Stimulated activated CD8-positive, alpha-beta memory T cell treated with anti-CD3 and anti-CD28 coated beads, Interleukin-15, amount 100 ng/mL, for 4 hours (primary cell): ENCODE results near the gene ITGA6.
A peak's percentile ranks its signal among the peaks of the same experiment; 100 is the strongest.

Experiments
- DNase-seq, 2 donors: peaks; one replicate each; pipeline ENCODE4 v3.0.0-alpha.2; 2020; ENCODE audit warnings: low read depth in 2 of 2

Gene ITGA6

DNA sequence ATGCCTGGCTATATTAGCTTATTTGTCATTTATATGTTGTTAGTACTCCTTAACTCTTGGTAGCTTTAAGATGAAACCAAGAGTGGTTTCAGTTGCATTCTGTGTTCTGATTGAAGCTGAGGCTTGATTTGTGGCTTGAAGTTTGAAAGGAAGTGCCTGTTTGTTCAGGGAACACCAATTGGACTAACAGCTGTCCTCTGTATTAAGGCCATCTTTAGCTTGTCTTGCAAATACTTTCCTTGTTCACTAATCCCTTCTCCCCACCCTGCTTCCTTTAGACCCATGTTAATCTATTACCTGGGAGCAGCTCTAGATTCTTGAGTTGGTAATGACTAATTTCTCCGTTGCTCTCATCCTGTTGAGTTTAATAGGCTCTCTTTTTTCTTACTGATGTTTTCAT lies 13.4 kb downstream of the ITGA6 start:
- no peak for DNase-seq

DNA sequence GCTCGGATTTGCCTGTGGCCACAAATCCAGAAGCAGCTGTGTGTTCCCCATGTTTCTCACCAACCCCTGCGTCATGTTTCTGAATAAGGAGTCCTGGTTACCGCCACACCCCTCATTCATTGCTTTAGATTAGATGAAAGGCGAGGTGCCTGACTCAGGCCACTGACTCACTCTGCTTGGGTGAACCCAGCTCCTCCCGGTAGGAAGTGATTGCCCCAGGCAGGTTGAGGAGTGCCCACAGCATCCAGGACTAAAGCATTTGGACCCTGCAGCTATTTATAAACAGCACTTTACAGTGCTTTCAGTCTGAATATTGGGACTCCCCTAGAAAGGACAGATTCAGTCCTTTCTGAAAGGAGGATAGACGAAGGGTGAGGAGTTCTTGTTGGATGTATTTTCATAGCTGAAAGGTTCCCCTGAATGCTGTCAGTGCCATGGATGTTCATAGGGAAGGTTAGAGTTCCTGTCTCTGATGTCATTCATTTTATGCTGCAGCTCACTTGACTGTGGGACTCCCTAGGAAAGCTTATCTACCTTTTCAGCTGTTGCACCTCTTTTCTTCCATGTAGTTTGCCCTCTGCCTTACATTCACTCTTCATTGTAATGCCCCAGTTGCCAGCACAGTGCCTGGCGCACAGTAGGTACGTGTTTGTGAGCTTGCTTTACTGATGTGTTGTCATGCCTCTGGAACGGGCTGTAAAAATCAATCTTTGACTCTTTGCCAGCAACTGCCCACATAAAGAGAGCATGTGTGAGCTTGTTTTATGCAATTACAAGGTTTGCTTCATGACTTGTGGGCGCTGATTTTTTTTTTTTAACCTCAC lies 14.9 kb downstream of the ITGA6 start:
- peak in 1 of 2 donors; percentile 51 for DNase-seq

DNA sequence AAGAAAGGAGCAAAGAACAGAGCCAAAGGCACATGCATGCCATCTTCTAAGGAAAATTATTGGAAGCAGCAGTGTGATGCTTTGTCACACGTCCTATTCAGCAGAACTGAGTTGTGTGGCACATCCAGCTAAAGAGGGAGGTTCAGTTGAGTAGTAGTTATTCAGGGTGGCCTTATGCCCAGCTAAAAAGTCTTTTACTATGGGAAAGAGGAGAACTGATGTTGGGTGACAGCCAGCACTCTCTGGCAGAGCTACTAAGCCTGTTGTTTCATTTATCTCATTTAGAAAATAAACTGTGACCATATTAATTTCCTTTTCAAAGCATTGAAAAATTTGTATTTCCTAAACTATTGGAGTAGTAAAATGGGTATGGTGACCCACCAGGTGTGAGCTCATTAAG lies 18.5 kb downstream of the ITGA6 start:
- DNase-seq, result no peak

DNA sequence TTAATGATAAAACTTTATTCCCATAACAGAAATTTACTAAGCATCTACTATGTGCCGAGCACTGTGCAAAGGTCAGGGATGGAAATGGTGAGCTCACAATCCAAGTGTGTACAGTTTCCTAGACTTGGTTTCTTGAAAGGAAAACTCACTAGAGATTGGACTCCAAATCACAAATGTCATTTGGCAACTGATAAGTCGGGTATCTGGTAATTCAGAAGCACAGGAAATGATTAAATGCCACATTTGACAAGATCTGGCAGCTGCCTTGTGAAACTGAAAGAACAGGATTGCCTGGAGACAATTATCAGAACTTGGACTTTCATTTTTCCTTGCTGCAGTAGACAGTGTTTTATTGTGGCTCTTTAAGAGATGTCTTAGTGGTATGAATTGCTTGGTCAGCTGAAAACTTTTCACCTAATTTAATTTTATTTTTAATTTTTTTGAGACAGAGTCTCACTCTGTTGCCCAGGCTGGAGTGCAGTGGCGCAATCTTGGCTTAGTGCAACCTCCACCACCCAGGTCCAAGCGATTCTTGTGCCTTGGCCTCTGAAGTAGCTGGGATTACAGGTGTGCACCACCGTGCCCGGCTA lies 19.2 kb downstream of the ITGA6 start:
- no peak for DNase-seq

DNA sequence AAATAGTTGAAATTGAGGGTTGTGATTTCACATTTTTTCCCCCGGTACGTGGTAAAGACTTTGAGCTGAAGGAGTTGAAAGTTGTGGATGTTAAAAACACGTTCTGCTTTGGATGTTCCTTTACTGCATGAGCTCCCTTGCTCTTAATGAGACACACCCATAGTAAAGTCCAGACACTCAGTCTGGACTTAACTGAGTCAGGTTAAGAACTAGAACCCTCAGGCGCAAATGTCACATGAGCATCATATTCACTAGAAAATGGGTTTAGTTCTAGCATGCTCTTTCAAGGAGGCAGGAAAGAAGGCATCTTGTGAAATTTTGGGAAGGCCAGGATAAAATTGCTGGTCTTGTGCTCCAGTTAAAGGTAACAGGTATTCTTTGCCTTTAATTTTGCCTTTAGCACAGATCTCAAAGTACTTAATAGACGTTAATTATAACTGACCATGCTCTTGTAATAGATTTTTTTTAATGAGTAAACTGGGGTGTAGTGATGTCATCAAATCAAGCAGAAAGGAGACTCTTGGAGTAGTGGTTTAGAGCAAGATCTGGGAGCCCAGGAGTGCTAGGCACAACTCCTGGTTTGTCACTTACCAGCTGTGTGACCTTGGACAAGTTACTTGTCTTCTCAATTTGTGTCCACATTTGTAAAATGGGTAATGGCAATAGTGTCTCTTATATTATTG lies 20.6 kb downstream of the ITGA6 start:
- DNase-seq, result no peak

DNA sequence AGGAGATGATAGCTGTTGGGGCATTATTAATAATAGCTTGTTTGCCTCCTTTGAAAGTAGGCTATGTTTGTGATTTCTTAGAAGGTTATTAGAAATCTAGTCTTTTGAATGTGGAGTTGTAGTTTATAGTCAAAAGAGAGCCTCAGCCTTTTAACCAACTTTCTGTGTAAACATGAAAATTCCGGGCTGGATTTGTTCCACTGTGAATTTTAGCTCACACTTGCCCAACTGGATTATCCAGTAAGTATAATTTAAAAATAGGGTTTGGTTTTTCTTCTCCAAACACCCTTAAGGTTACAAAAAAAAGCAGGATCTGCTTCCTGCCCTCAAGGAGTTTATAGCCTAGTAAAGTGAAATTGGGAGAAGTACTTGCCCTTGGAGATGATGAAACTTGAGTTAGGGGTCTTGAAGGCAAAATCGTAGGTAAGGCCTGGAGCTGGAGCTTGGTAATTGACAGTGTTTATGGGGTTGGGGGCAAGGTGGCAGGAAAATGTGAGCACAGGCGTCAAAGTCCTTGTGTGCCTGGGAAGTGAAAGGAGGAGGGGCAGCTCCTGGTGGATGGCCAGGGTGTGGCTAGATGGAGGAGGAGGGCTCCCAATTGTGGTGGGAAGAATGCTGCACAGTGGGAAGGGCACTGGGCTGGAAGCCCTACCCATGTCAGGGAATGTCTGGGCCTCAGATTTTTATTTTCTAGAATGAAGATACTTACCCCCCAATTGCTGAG lies 21.3 kb downstream of the ITGA6 start:
- no peak for DNase-seq

DNA sequence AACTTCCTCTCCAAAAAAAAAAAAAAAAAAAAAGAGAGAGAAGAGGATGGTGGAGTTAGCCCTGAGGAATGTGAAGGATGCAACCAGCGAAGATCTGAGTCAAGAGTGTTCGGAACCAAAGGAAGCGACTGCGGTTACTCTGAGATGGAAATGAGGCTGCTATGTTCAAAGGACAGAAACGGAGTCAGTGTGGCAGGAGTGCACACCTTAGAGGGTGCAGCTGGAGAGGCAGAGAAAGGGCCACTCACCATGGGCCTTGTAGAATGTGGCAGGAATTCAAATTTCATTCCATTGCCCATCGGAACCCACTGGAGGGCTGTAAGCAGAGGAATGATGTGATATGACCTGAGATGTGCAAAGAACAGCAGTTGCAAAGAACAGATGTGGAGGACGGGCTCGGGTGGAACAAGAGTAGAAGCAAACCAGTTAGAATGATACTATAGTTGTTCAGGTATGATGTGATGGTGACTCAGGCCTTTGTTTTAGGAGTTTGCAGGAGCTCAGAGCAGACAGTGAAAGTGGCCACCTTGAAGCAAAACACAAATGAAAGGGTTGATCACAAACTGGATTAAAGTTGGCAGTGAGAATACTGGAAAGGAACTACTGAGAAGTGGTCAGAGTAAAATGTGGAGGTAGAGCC lies 22.6 kb downstream of the ITGA6 start:
- DNase-seq, result no peak

DNA sequence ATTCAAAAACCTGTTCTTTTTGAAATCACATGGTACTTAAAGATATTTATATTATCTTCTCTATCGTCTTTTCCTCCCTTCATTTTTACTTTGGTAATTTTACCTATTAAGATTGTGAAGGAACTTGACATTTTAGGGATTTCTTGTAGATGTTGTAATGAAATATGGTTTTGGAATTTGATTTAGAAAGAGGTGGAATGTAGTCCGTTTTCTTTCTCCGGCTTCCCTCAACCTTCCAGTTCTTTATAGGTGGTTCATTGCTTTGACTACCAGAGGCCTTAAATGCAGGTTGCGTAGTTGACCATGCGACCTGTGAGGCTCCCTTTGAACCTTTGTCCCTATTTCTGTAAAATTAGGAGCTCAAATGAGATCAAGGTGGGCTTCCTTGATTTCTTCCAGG lies 24.5 kb downstream of the ITGA6 start:
- DNase-seq, result no peak

DNA sequence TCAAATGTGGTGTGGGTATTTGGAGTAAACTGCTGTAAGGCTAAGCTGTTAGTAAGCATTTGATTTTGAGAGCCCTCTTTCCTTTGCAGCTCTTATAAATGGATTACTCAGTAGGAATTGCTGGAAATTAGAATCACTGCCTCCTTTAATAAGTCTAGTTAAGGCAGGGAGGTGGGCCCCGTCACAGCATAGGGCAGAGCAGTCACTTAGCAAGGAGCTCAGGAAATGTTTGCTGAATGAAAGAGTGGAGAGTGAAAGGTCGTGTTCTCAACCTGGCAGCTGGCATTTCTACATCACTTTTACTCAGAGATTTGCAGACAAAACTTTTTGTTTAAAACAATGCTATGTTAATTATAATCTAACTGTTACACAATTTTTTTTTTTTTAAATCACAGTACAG lies 25.5 kb downstream of the ITGA6 start:
- DNase-seq, result no peak

DNA sequence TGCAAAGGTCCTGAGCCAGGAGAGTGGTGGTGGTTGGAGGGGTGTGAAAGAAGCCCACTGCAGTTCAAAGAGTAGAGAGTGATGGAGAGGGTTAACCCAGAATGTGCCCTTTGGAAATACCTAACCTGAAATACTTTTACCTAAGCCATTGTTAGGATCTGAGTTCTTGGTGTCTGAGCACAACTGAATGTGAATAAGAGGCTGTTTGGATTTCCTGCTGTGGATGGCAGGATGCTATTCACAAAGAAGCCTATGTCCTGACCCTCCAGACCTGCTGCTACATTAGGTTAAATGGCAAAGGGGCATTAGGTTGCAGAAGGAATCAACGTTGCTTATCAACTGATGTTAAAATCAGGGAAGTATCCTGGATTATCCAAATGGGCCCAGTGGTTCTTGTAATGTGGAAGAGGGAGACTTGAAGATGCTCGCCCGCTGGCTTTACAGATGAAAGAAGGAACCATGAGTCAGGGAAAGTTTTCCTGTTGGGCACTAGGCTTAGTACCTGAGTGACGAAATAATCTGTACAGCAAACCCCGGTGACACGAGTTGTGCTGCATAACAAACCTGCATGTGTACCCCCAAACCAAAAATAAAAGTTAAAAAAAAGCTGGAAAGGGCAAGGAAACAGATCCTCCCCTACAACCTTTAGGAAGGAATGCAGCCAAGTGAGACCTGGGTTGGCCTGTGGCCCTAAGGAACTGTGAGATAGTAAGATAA lies 27.2 kb downstream of the ITGA6 start:
- no peak for DNase-seq

DNA sequence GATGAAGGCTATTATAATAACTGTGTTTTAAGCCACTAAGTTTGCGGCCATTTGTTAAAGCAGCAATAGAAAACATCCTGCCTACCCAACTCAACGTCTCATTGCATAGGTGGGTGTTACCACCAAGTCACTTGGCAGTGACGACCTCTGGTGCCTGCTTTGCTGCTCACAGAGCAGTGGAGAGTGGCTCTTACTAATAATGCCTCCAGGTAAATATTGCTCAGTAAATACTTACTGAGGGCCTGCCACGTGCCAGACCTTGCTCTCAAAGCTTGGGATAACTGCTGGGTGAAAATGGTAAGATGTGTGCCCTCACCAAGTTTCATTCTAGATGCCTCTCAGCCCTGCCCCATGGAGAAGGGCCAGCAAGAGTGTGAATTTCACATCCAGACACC lies 27.7 kb downstream of the ITGA6 start:
- DNase-seq, result no peak

DNA sequence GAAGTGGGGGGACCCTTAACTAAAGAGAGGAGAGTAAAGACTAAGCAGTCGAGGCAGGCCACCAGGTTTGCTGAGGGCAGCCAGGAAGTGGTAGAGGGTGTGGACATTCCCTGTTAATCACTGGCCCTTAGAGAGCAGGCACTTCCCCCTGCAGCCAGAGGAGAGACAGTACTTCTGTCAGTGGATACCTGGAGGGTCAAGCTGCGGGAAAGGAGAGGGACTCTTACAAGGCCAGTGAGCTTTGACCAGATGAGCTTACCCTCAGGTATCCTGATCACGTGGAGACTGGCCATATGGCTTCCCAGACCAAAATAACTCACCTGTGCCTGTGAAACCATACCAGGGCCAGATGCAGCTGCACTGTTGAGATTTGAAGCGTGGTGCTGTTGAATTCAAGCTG lies 28.6 kb downstream of the ITGA6 start:
- no peak for DNase-seq

DNA sequence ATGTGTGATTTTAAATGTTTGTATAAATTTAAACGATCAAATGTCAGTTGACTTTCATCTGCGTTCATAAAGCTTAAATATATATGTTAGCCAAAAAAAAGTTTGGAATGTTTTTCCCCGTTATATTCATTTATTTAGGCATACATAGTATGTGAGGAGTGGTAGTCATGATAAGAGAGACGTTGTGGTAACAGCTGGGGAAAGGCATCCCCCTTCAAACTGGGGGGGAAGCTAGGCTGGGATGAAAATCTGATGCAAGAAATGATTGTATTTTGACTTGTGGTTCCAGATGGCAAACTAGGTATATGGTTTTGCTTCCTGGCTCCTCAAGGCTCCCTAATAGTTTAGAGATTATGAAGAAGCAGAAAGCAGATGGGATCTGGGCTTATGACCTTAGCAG lies 30.1 kb downstream of the ITGA6 start:
- DNase-seq, result no peak

DNA sequence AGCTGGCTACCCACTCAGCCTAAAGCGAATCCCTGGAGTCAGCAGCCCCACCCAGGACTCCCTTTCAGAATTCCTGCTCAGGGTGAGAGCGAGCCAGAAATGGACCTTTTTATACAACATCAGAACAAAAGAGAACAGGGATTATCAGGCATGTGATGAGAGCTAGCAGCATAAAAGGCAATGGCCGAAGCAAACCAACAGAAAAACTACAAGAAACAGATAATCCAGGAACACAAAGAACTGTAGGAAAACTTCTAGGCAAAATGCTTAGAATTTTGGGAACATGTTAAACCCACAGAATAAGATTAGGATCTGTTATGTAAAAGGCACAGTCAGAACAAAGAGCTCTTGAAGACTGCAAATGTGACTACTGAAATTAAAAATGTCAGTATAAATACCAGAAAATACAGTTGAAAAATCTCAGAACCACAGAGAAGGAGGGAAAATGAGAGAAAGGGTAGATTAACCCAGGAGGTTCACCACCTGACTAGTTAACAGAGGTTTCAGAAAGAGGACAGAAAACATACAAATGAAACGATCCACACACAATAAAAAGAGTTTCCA lies 31.3 kb downstream of the ITGA6 start:
- no peak for DNase-seq

DNA sequence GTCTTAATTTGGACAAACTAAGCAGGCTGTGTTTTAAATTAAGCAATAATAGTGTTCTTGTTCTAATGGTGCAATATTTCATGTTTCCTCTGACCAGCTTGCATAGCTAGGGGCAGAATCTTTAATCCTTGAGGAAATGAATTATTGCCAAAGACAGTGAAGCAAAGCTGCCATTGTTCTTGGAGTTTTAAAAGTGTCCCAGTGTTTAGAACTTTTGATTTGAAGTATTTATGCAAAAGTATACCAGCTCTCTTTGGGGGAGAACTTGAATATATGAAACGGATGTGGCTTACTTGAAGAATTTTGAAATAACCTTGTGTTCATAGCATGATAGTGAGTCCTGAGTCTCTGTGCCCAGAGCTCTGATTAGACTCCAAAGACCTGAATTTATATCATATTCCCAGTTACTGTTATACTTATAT lies 33.4 kb downstream of the ITGA6 start:
- no peak for DNase-seq

DNA sequence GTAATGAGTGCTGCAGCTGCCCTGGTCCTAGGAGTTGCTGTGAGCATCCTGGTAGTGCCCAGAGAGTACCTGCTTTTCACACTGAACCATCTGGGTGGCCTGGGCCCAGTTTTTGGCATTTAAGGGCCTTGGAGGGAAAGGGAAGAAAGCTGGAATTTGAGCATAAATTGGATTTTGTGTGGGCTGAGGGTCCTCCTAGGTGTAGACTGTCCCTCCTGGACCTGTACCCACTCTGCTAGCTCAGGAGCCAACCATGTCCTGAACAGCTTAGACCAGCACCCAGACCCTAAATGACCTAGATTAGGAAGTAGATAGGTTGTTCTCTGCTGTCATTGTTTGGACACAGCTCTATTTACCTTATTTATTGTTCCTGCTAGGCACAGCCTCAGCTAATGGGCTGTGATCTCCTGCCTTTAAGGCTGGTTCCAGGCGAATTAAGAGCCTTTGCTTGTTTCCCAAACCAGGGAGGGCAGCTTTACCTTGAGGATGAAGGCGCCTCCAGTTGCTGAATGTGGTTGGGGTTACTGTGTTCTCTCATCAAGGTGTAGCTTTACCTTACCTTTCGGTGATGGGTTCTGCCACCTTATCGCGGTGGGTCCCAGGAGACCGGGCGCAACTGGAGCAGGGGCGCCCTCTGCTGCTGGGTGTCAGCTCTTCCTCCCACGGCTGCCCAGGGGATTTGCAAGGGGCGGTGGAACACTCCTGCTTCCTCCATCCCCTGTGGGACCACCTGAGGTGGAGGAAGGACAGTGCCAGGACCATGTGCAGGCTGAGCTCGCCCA lies 34.4 kb downstream of the ITGA6 start:
- DNase-seq, result peak; percentile 51 to 52

DNA sequence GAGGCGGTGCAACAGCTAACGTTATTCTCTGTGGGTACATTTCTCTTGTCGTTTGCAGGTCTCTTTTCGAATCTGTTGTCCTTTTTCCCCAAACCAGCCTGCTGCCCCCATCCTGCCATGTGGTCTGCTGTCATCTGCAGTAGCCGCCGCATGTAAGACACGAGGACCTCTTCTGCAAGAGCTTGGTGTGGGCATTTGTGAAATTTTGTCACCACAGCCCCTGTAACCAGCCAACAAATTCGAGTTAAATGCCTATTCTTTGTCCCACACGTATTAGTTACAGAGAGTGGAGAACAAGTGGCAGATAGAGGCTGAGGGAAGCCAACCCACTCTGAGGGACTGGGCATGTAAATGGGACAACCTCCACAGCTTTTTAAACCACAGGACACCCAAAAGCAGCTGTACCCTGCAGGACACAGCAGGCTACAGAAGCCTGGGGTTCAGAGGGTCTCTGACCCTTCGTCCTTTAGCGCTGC lies 35.0 kb downstream of the ITGA6 start:
- no peak for DNase-seq

DNA sequence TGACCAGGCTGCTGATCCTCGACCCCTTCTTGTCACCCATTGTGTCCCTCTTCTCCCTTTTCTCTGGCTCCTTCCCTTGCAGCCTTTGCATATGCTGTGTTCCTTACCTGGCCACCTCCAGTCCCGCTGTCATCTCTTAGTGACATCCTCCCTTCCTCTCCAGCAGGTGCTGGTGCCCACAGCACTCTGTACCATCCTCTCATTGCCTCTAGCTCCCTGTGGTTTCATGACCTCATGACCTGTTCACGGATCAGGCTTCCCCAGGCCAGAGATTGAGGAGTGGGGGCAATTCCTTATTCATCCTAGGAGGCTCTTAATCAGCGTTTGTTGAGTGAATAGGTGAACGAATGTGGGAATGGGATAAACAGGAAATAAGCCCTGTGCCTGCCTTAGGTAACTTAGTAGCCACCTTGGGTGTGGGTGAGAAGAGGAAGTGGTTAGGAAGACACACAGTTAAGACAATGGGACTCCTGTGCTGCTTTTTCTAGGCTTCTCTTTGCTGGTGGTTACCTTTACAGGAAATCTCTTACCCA lies 35.5 kb downstream of the ITGA6 start:
- DNase-seq, result no peak

DNA sequence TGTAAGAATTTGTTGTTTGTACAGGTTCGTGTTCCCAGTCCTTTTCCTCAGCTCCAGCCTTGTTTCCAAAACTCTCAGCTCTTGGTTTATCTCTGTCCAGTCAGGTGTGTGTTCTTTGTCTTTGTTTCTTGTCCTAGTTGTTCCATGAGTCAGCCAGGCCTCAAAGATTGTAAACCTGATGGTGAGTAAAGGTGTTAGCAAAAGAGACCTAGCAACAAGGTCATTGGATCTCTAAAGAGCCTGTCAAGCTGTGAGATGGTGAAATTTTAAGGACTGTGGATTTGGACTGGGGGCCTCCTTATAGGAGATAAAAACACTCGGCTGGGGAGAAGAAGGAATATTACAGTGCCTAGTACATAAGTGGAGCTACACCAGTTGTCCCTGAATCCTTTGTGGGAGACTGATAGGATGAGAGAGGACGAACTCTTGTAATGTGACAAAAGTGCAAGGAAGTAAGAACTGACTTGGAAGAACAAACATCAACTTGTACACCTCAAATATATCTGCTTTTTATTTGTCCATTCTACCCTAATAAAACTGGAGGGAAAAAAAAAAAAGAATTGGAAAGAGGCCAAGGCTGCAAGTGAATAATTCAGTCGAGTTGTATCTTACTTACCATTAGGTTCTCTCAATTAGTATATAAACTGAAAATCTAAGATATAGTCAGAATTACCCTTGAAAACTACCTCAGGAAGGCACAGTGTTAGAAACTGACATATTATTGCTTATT lies 37.2 kb downstream of the ITGA6 start:
- DNase-seq, result no peak
